K562 (cell line): ENCODE data around the gene PPARD. TPM values are rescaled to one million over a fixed set of nuclear protein-coding genes. Genes with fewer than 3 reads are reported as not detected.

Experiments
- ATAC-seq: fragments of 200-7000 bp; cut with Tn5 transposase; 3 replicates; pipeline ENCODE4 v1.9.1; 2020; ENCODE audit warnings: moderate library complexity
- BruUV-seq: library from RNA; stranded (reverse); fragments of 400-500 nt; replicated peaks from 2 replicates; lab custom pipeline; 2021; lab: Mats Ljungman, UMichigan
- CTCF ChIA-PET: fragments of 300-600 bp; formaldehyde crosslinking; extraction: SDS; loops from one replicate; lab custom pipeline; 2021; ENCODE audit warnings: low intra/inter-chr PET ratio; lab: Yijun Ruan, JAX
- POLR2A ChIA-PET: fragments of 300-600, 350-650 bp; sonication (Branson Sonifier 250); formaldehyde crosslinking; extraction: SDS; loops from one replicate; lab custom pipeline; 2021; ENCODE audit warnings: antibody characterized with exemption, inconsistent platforms; lab: Yijun Ruan, JAX
- DNase-seq, 4 experiments: peaks; one replicate each; pipeline versions ENCODE4 v3.0.0 to v3.0.0-alpha.2; 2011 to 2018; ENCODE audit warnings: low spot score in 3 of 4, mixed read lengths in 3 of 4; ENCODE audit errors: extremely low read depth in 1 of 4
- FAIRE-seq: peaks from 2 replicates; lab custom pipeline; 2011; peaks lifted over from hg19 to GRCh38; lab: Jason Lieb, UNC
- H2AFZ ChIP-seq: 2 replicates; pipeline ENCODE4 v1.6.0; 2011; ENCODE audit warnings: low read depth, low read length, control low read depth, inconsistent platforms
- H3K27ac ChIP-seq: fragments of 200-600 bp; 3 replicates; pipeline ENCODE4 v1.8.0; 2011; ENCODE audit warnings: low read depth, mild to moderate bottlenecking, control low read depth, inconsistent platforms, low read length, moderate library complexity, mixed read lengths; ENCODE audit errors: extremely low read depth
- H3K27me3 ChIP-seq, 2 experiments: fragments of 300-600 bp in 1 of 2; 2 replicates in 1 of 2; 3 replicates in 1 of 2; pipeline versions ENCODE4 v1.6.0 to v1.8.0; 2011; ENCODE audit warnings: inconsistent platforms in 2 of 2, low read length in 2 of 2, mild to moderate bottlenecking in 1 of 2, mixed read lengths in 1 of 2, moderate library complexity in 1 of 2; ENCODE audit not compliant: control insufficient read depth in 2 of 2, insufficient read depth in 2 of 2
- H3K36me3 ChIP-seq: fragments of 300-600 bp; 3 replicates; pipeline ENCODE4 v1.8.0; 2011; ENCODE audit warnings: mild to moderate bottlenecking, low read length, inconsistent platforms; ENCODE audit not compliant: control insufficient read depth, insufficient read depth
- H3K4me1 ChIP-seq, 2 experiments: fragments of 200-600 bp in 1 of 2; replicated peaks in 1 of 2; 2 replicates in 1 of 2; 3 replicates in 1 of 2; pipeline versions ENCODE4 v1.5.1 to v1.8.0; 2011; ENCODE audit warnings: inconsistent platforms in 2 of 2, low read length in 2 of 2, mild to moderate bottlenecking in 1 of 2, mixed read lengths in 1 of 2, moderate library complexity in 1 of 2; ENCODE audit not compliant: control insufficient read depth in 2 of 2, insufficient read depth in 2 of 2
- H3K4me2 ChIP-seq: 2 replicates; pipeline ENCODE4 v1.6.1; 2011; ENCODE audit warnings: low read length, control low read depth, inconsistent platforms, mixed read lengths; ENCODE audit not compliant: insufficient read depth
- H3K4me3 ChIP-seq: fragments of 200-600 bp; sonication (generic), shearing (Covaris generic); 2 replicates; pipeline ENCODE4 v1.5.1; 2016; ENCODE audit warnings: control low read depth, inconsistent platforms
- H3K79me2 ChIP-seq: fragments of 200-600 bp; 3 replicates; pipeline ENCODE4 v1.8.0; 2011; ENCODE audit warnings: low read length, inconsistent platforms; ENCODE audit not compliant: control insufficient read depth, insufficient read depth
- H3K9ac ChIP-seq, 2 experiments: 2 replicates each; pipeline versions ENCODE4 v1.6.0 to v1.6.1; 2011; ENCODE audit warnings: low read depth in 2 of 2, low read length in 2 of 2, control low read depth in 1 of 2, inconsistent platforms in 1 of 2, mild to moderate bottlenecking in 1 of 2, mixed read lengths in 1 of 2; ENCODE audit not compliant: insufficient read depth in 1 of 2
- H3K9me1 ChIP-seq: one replicate; pipeline ENCODE4 v1.6.0; 2011; ENCODE audit warnings: inconsistent platforms, mild to moderate bottlenecking, low read length, moderate library complexity; ENCODE audit not compliant: control insufficient read depth, insufficient read depth
- H3K9me3 ChIP-seq: replicated peaks from 2 replicates; pipeline ENCODE4 v1.5.1; 2011; ENCODE audit warnings: low read depth, low read length, inconsistent platforms; ENCODE audit not compliant: control insufficient read depth, insufficient read depth
- H4K20me1 ChIP-seq: replicated peaks from 2 replicates; pipeline ENCODE4 v1.6.1; 2011; ENCODE audit warnings: low read length, inconsistent platforms, mixed read lengths; ENCODE audit not compliant: control insufficient read depth, insufficient read depth
- CTCF ChIP-seq, 3 experiments: IDR thresholded peaks in 2 of 3; conservative IDR thresholded peaks in 1 of 3; 2 replicates each; pipeline ENCODE4 v1.5.1; 2011 to 2012; ENCODE audit warnings: low read length in 3 of 3, mild to moderate bottlenecking in 3 of 3, control low read depth in 2 of 3, improper control_type of control experiment in 1 of 3, inconsistent platforms in 1 of 3, low read depth in 1 of 3, mixed read lengths in 1 of 3, moderate library complexity in 1 of 3; ENCODE audit not compliant: insufficient read depth in 2 of 3
- FOXP1 ChIP-seq: sonication (generic); formaldehyde crosslinking; IDR thresholded peaks from 2 replicates; pipeline ENCODE4 v1.8.0; 2022; ENCODE audit warnings: mild to moderate bottlenecking, missing genetic modification reagents
- GATAD2A ChIP-seq: fragments of 450-650 bp; IDR thresholded peaks from 2 replicates; pipeline ENCODE4 v1.6.1; 2017
- NR2C1 ChIP-seq, 2 experiments: fragments of 450-650 bp; IDR thresholded peaks; 2 replicates each; pipeline ENCODE4 v1.6.1; 2017; ENCODE audit warnings: mild to moderate bottlenecking in 2 of 2, antibody characterized with exemption in 1 of 2, inconsistent platforms in 1 of 2, missing compliant biosample characterization in 1 of 2, missing genetic modification characterization in 1 of 2
- PHF21A ChIP-seq: fragments of 450-650 bp; IDR thresholded peaks from 2 replicates; pipeline ENCODE4 v1.6.1; 2017; ENCODE audit warnings: low read depth, borderline replicate concordance
- RBM22 ChIP-seq: fragments of 200-400 bp; formaldehyde crosslinking; IDR thresholded peaks from 2 replicates; pipeline ENCODE4 v1.6.1; 2018; ENCODE audit warnings: low read length, low read depth; ENCODE audit not compliant: poor library complexity, severe bottlenecking
- SETDB1 ChIP-seq: IDR thresholded peaks from one replicate; pipeline ENCODE4 v1.6.1; 2012; ENCODE audit warnings: low read length, control low read depth, inconsistent platforms
- SMARCB1 ChIP-seq: IDR thresholded peaks from 2 replicates; pipeline ENCODE4 v1.6.1; 2011; ENCODE audit warnings: improper control_type of control experiment, low read depth; ENCODE audit not compliant: insufficient read length
- SMC3 ChIP-seq: conservative IDR thresholded peaks from 2 replicates; pipeline ENCODE4 v1.6.1; 2011; ENCODE audit warnings: low read depth, low read length, improper control_type of control experiment; ENCODE audit not compliant: insufficient read depth
- WHSC1 ChIP-seq: IDR thresholded peaks from one replicate; pipeline ENCODE4 v1.6.1; 2012; ENCODE audit warnings: low read length, control low read depth, inconsistent platforms
- YY1 ChIP-seq, 3 experiments: IDR thresholded peaks; 2 replicates each; pipeline ENCODE4 v1.6.1; 2011; ENCODE audit warnings: low read length in 2 of 3, mild to moderate bottlenecking in 2 of 3, moderate library complexity in 2 of 3, borderline replicate concordance in 1 of 3, control low read depth in 1 of 3, low read depth in 1 of 3; ENCODE audit not compliant: insufficient read depth in 3 of 3, insufficient replicate concordance in 2 of 3, control insufficient read depth in 1 of 3, insufficient read length in 1 of 3; ENCODE audit errors: extremely low read depth in 1 of 3
- ZBED1 ChIP-seq: IDR thresholded peaks from 2 replicates; pipeline ENCODE4 v1.6.1; 2014
- ZBTB17 ChIP-seq: fragments of 450-650 bp; formaldehyde crosslinking; IDR thresholded peaks from 2 replicates; pipeline ENCODE4 v1.4.0; 2020; ENCODE audit warnings: mild to moderate bottlenecking
- ZNF384 ChIP-seq: IDR thresholded peaks from 2 replicates; pipeline ENCODE4 v1.6.1; 2012; ENCODE audit warnings: low read depth, low read length, improper control_type of control experiment
- ZNF445 ChIP-seq: fragments of 250-450 bp; sonication (Bioruptor Pico); IDR thresholded peaks from 2 replicates; pipeline ENCODE4 v1.4.0; 2020; ENCODE audit warnings: low read depth, mild to moderate bottlenecking, moderate library complexity
- ZNF766 ChIP-seq: fragments of 200-800 bp; sonication (Bioruptor generic); conservative IDR thresholded peaks from 2 replicates; pipeline ENCODE4 v1.6.1; 2016; ENCODE audit warnings: missing genetic modification characterization, missing compliant biosample characterization
- ZNF79 ChIP-seq: fragments of 250-450 bp; sonication (Bioruptor Pico); IDR thresholded peaks from 2 replicates; pipeline ENCODE4 v1.4.0; 2020; ENCODE audit warnings: low read depth, mild to moderate bottlenecking, moderate library complexity
- whole genome bisulfite sequencing: fragments of 100-300 bp; shearing (Covaris generic); methylation state at CpG from one replicate; pipeline ENCODE4 v1.1.6; 2016; ENCODE audit warnings: low coverage, mixed read lengths; ENCODE audit not compliant: insufficient coverage; ENCODE audit errors: missing lambda C conversion rate; 5-methylcytosine and 5-hydroxymethylcytosine counted together
- in situ Hi-C: fragments of 300-500 bp; cut with MboI; formaldehyde crosslinking; loops from 4 replicates; pipeline ENCODE4 v1.15.0; 2018; ENCODE audit warnings: inconsistent platforms, mixed read lengths
- intact Hi-C: fragments of 100-400 bp; cut with micrococcal nuclease; formaldehyde crosslinking; loops from 2 replicates; pipeline ENCODE4 v1.14.2; 2022
- polyA plus RNA-seq, 8 experiments: library from polyadenylated mRNA; depleted of rRNA in 4 of 8; stranded (reverse) in 5 of 8; unstranded in 3 of 8; fragments of >200 nt; fragmentation: Nextera tagmentation in 2 of 8; fragmentation: Illumina TruSeq in 1 of 8; extraction: Ambion mirVana in 2 of 8; extraction: Trizol in 1 of 8; gene quantifications; 2 replicates each; pipeline versions ENCODE4 v1.2.1 to v1.2.3, GENCODE V29; 2011 to 2014; ENCODE audit warnings: inconsistent platforms in 1 of 8, missing spikeins in 1 of 8
- total RNA-seq, 7 experiments: library from RNA; depleted of rRNA in 6 of 7; stranded (reverse); fragments of >200 nt in 6 of 7; fragmentation: Illumina TruSeq in 2 of 7; extraction: Trizol in 2 of 7; gene quantifications; 2 replicates each; pipeline versions ENCODE4 v1.2.1 to v1.2.3, GENCODE V29; 2011 to 2021; ENCODE audit warnings: low replicate concordance in 1 of 7
- TF ChIP-seq, protein P1 (sequence below): sonication (generic); formaldehyde crosslinking; IDR thresholded peaks from 2 replicates; pipeline ENCODE4 v1.8.1; 2023; ENCODE audit warnings: mild to moderate bottlenecking, missing genetic modification reagents

PPARD gene
- total and polyA plus RNA-seq, 9 of the 15 experiments (the other 6 are each of a cell fraction or from before 2014, with no cell fraction given) = 0.14 to 13.2 (median 3.8) TPM

GRCh38 chr6:35378261-35378660 is 35.9 kb downstream of the PPARD start:
- intact Hi-C loops (no loop called here), in situ Hi-C loops (no loop called here)
- DNase-seq = no peak
- Histone ChIP-seq H3K9ac (no peak overlapping the region), H4K20me1 (0 out of 2 replicates have a peak, but pooled peaks cover 3% of the 10 kb centered on the region), H3K9me1 (no peaks in the 10 kb centered on the region), H3K79me2 (no peaks in the 10 kb centered on the region; the same call in 2 of the 3 replicates), H3K9me3 (no peaks in the 10 kb centered on the region), H3K4me2 (no peak overlapping the region), H3K4me3 (no peak overlapping the region), H3K27ac (no peak overlapping the region), H2AFZ (no peak overlapping the region), H3K36me3 (no peaks in the 10 kb centered on the region), H3K4me1 (no peaks in the 10 kb centered on the region; a peak in 1 of 5 replicates), H3K27me3 (no peaks in the 10 kb centered on the region; a peak in 1 of 5 replicates)
- no peak for ATAC-seq
- ChIA-PET POLR2A (interaction anchor here (0.7 to 1.8 kb wide), 6 partner anchors 9 to 1163 kb away, joined by 3 to 5 read pairs (median 3); partner anchors contain the start of gene HMGA1), CTCF (no interaction called here)
- WGBS = 49% methylated on average over 2 of the region's 2 CpGs
- FAIRE-seq = no peak
- no TSS peak for BruUV-seq
- TF ChIP-seq SETDB1 (no peak), RBM22 (no peak), GATAD2A (no peak), FOXP1 (CRISPR knock-in tag) (no peak), ZNF445 (CRISPR knock-in tag) (no peak), SMC3 (no peak), PHF21A (no peak), SMARCB1 (no peak), WHSC1 (no peak), ZNF79 (CRISPR knock-in tag) (no peak), ZBED1 (no peak), ZBTB17 (CRISPR knock-in tag) (no peak), YY1 (IDR thresholded peaks at IDR 0.05; ENCODE audit: borderline replicate concordance in 1 of 3, control insufficient read depth in 1 of 3, extremely low read depth in 1 of 3, insufficient read depth in 3 of 3, insufficient read length in 1 of 3, insufficient replicate concordance in 2 of 3, low read depth in 1 of 3, low read length in 2 of 3) (no peak), ZNF766 (no peak), ZNF384 (no peak), NR2C1 (IDR thresholded peaks at IDR 0.05) (no peak), NR2C1 (tag; IDR thresholded peaks at IDR 0.05) (no peak), CTCF (IDR thresholded peaks at IDR 0.05 in 2 of 3, conservative IDR thresholded peaks at IDR 0.05 in 1 of 3; ENCODE audit: insufficient read depth in 2 of 3, low read depth in 1 of 3, low read length in 3 of 3) (no peak)
- TF ChIP-seq, protein P1, sequence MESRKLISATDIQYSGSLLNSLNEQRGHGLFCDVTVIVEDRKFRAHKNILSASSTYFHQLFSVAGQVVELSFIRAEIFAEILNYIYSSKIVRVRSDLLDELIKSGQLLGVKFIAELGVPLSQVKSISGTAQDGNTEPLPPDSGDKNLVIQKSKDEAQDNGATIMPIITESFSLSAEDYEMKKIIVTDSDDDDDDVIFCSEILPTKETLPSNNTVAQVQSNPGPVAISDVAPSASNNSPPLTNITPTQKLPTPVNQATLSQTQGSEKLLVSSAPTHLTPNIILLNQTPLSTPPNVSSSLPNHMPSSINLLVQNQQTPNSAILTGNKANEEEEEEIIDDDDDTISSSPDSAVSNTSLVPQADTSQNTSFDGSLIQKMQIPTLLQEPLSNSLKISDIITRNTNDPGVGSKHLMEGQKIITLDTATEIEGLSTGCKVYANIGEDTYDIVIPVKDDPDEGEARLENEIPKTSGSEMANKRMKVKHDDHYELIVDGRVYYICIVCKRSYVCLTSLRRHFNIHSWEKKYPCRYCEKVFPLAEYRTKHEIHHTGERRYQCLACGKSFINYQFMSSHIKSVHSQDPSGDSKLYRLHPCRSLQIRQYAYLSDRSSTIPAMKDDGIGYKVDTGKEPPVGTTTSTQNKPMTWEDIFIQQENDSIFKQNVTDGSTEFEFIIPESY (CRISPR knock-in tag) = no peak
